Kidney capillary endothelial cell (primary cell): ENCODE results near the gene ADAMTS3.
"Not testable (repeated sequence)": the region's sequence is repeated elsewhere in the genome, so short reads cannot be mapped to it uniquely, and the experiment has no call there.

Experiments
- DNase-seq: peaks from one replicate; pipeline ENCODE4 v3.0.0-alpha.2; 2018; ENCODE audit warnings: low spot score

The ADAMTS3 gene

GRCh38 chr4:72552447-72552846, 16.6 kb downstream of the ADAMTS3 start:
- no peak for DNase-seq

- no peak for DNase-seq
Observed at GRCh38 chr4:72546456-72546855, 22.6 kb downstream of the ADAMTS3 start.

GRCh38 chr4:72540694-72541093, 28.3 kb downstream of the ADAMTS3 start:
- not testable (repeated sequence) for DNase-seq

GRCh38 chr4:72538006-72538405, 31.0 kb downstream of the ADAMTS3 start:
- DNase-seq: no peak

GRCh38 chr4:72536443-72536842, 32.6 kb downstream of the ADAMTS3 start:
- DNase-seq: no peak

GRCh38 chr4:72531768-72532290, 37.2 kb downstream of the ADAMTS3 start:
- DNase-seq: no peak

GRCh38 chr4:72531322-72531721, 37.7 kb downstream of the ADAMTS3 start:
- DNase-seq: no peak

GRCh38 chr4:72529148-72529822, 39.7 kb downstream of the ADAMTS3 start:
- no peak for DNase-seq

- DNase-seq: no peak
Observed at GRCh38 chr4:72527038-72527646, 41.9 kb downstream of the ADAMTS3 start.

- no peak for DNase-seq
Observed at GRCh38 chr4:72525938-72526337, 43.1 kb downstream of the ADAMTS3 start.

GRCh38 chr4:72522440-72522839, 46.6 kb downstream of the ADAMTS3 start:
- DNase-seq: no peak

GRCh38 chr4:72513227-72513626, 55.8 kb downstream of the ADAMTS3 start:
- no peak for DNase-seq

- no peak for DNase-seq
Observed at GRCh38 chr4:72507860-72508419, 61.1 kb downstream of the ADAMTS3 start.

- no peak for DNase-seq
Observed at GRCh38 chr4:72507167-72507566, 61.9 kb downstream of the ADAMTS3 start.

- DNase-seq: peak; percentile 59
Observed at GRCh38 chr4:72505314-72505744, 63.7 kb downstream of the ADAMTS3 start.

GRCh38 chr4:72500214-72500613, 68.8 kb downstream of the ADAMTS3 start:
- DNase-seq: no peak

- DNase-seq: no peak
Observed at GRCh38 chr4:72496119-72496518, 72.9 kb downstream of the ADAMTS3 start.

- DNase-seq: no peak
Observed at GRCh38 chr4:72494156-72494555, 74.9 kb downstream of the ADAMTS3 start.

- DNase-seq: peak; percentile 65
Observed at GRCh38 chr4:72489267-72489666, 79.8 kb downstream of the ADAMTS3 start.

GRCh38 chr4:72486991-72487390, 82.0 kb downstream of the ADAMTS3 start:
- DNase-seq: no peak

GRCh38 chr4:72484981-72485380, 84.0 kb downstream of the ADAMTS3 start:
- DNase-seq: no peak

GRCh38 chr4:72473434-72473900, 95.6 kb downstream of the ADAMTS3 start:
- DNase-seq: no peak

- DNase-seq: no peak
Observed at GRCh38 chr4:72471816-72472215, 97.2 kb downstream of the ADAMTS3 start.
